A673 (cell line): ENCODE data around the gene CCDC102A. TPM values are rescaled to one million over a fixed set of nuclear protein-coding genes. Genes with fewer than 3 reads are reported as not detected.

Experiments used
- BruUV-seq: library from RNA; stranded (reverse); fragments of 400-500 nt; replicated peaks from 2 replicates; lab custom pipeline; 2021; lab: Mats Ljungman, UMichigan
- CTCF ChIA-PET: fragments of 300-600 bp; sonication (Branson Sonifier 250); formaldehyde crosslinking; loops from one replicate; lab custom pipeline; 2022; ENCODE audit warnings: antibody characterized with exemption; lab: Charles Lee
- POLR2A ChIA-PET: fragments of 300-600 bp; sonication (Branson Sonifier 250); formaldehyde crosslinking; loops from one replicate; lab custom pipeline; 2022; ENCODE audit warnings: antibody characterized with exemption; ENCODE audit not compliant: low non-redundant PET; lab: Charles Lee
- DNase-seq: peaks from one replicate; pipeline ENCODE4 v3.0.0-alpha.2; 2015; ENCODE audit warnings: low spot score
- H3K27ac ChIP-seq: fragments of 200-600 bp; sonication (generic); 2 replicates; pipeline ENCODE4 v1.5.1; 2016; ENCODE audit warnings: mixed run types, low read depth, mild to moderate bottlenecking, mixed read lengths, antibody characterized with exemption, low read length; ENCODE audit not compliant: poor library complexity, severe bottlenecking
- H3K27me3 ChIP-seq: fragments of 200-600 bp; sonication (generic); replicated peaks from 2 replicates; pipeline ENCODE4 v1.6.1; 2017; ENCODE audit warnings: mixed run types, low read depth, mild to moderate bottlenecking, mixed read lengths, antibody characterized with exemption, low read length; ENCODE audit not compliant: insufficient read depth, poor library complexity
- H3K36me3 ChIP-seq: fragments of 200-600 bp; sonication (generic); 2 replicates; pipeline ENCODE4 v1.6.1; 2016; ENCODE audit warnings: mixed run types, mild to moderate bottlenecking, mixed read lengths, antibody characterized with exemption, low read length; ENCODE audit not compliant: insufficient read depth, poor library complexity, severe bottlenecking
- H3K4me1 ChIP-seq: fragments of 200-600 bp; sonication (generic); 2 replicates; pipeline ENCODE4 v1.6.1; 2017; ENCODE audit warnings: mixed run types, mild to moderate bottlenecking, mixed read lengths, antibody characterized with exemption, low read length; ENCODE audit not compliant: insufficient read depth, poor library complexity, severe bottlenecking
- H3K4me3 ChIP-seq: fragments of 200-600 bp; sonication (generic); 2 replicates; pipeline ENCODE4 v1.5.1; 2016; ENCODE audit warnings: low read depth, mixed run types, mild to moderate bottlenecking, mixed read lengths, low read length; ENCODE audit not compliant: poor library complexity, severe bottlenecking
- H3K9me3 ChIP-seq: fragments of 200-600 bp; sonication (generic); 2 replicates; pipeline ENCODE4 v1.6.1; 2016; ENCODE audit warnings: mixed run types, low read depth, mild to moderate bottlenecking, mixed read lengths, antibody characterized with exemption, low read length; ENCODE audit not compliant: poor library complexity, severe bottlenecking
- EZH2 ChIP-seq: fragments of 200-600 bp; sonication (generic); IDR thresholded peaks from 2 replicates; pipeline ENCODE4 v1.6.1; 2017; ENCODE audit warnings: borderline replicate concordance, low read depth, mild to moderate bottlenecking, mixed read lengths, antibody characterized with exemption, low read length; ENCODE audit not compliant: poor library complexity, severe bottlenecking
- intact Hi-C: fragments of 100-400 bp; cut with micrococcal nuclease; formaldehyde crosslinking; loops from one replicate; pipeline ENCODE4 v1.10.0; 2022; ENCODE audit not compliant: unreplicated experiment
- total RNA-seq: library from RNA; stranded (reverse); gene quantifications from 2 replicates; pipeline ENCODE4 v1.2.3, GENCODE V29; 2021
- TF ChIP-seq, protein P1 (sequence below): fragments of 300-800, 200-600 bp; sonication (generic); conservative IDR thresholded peaks from 2 replicates; pipeline ENCODE4 v1.5.1; 2017; ENCODE audit warnings: low read depth, mild to moderate bottlenecking, antibody characterized with exemption, low read length, moderate library complexity, mixed read lengths

Gene CCDC102A
- total RNA-seq, 1 experiment from 2014 or later = 10.3 TPM

DNA sequence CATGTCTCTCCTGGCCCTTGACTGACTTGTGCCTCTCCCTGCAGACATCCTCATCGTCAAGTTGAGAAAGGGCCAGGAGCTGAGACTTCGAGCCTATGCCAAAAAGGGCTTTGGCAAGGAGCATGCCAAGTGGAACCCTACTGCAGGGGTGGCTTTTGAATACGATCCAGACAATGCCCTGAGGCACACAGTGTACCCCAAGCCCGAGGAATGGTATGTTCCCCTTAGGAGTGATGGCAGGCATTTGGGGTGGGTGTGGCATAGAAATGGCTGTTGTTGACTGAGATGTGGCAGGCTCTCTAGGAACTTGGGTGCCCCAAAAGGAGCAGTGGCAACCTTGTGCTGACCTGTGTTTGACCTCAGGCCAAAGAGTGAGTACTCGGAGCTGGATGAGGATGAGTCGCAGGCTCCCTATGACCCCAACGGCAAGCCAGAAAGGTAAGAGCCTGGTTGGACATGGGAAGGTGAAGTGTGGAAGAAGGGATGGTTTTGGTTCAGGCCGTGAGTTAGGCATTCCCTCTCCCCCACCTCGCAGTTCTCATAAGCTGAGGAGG lies 66.4 kb downstream of the CCDC102A start:
- no peak overlapping the region for H3K27ac ChIP-seq
- no TSS peak for BruUV-seq
- H3K9me3 ChIP-seq = no peaks in the 10 kb centered on the region
- H3K36me3 ChIP-seq = peaks cover 85% of the 10 kb centered on the region
- TF ChIP-seq, protein P1, sequence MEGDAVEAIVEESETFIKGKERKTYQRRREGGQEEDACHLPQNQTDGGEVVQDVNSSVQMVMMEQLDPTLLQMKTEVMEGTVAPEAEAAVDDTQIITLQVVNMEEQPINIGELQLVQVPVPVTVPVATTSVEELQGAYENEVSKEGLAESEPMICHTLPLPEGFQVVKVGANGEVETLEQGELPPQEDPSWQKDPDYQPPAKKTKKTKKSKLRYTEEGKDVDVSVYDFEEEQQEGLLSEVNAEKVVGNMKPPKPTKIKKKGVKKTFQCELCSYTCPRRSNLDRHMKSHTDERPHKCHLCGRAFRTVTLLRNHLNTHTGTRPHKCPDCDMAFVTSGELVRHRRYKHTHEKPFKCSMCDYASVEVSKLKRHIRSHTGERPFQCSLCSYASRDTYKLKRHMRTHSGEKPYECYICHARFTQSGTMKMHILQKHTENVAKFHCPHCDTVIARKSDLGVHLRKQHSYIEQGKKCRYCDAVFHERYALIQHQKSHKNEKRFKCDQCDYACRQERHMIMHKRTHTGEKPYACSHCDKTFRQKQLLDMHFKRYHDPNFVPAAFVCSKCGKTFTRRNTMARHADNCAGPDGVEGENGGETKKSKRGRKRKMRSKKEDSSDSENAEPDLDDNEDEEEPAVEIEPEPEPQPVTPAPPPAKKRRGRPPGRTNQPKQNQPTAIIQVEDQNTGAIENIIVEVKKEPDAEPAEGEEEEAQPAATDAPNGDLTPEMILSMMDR = no peak
- no peak for TF ChIP-seq EZH2
- peak; percentile 58 for DNase-seq
- intact Hi-C loops = no loop called here
- POLR2A ChIA-PET = no interaction called here
- CTCF ChIA-PET = no interaction called here
- H3K27me3 ChIP-seq = no peaks in the 10 kb centered on the region
- H3K4me3 ChIP-seq = no peak overlapping the region
- peaks cover 19% of the 10 kb centered on the region for H3K4me1 ChIP-seq

DNA sequence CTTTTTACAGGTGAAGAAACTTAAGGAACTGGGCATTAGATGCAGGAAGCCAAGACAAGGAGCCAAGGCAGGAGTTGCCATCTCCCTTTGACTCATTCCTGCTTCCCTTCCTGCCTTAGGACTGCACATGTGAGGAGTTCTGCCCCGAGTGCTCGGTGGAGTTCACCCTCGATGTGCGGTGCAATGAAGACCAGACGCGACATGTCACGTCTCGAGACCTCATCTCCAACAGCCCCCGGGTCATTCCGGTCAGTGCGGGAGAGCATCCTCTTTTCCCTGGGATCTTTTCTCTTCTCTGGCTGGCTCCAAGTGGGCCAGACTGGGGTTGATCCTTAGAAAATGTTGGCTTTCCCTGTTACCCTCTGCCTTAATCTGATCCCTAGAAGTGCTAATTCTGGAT lies 67.3 kb downstream of the CCDC102A start:
- Histone ChIP-seq H3K36me3 (peaks cover 85% of the 10 kb centered on the region), H3K27ac (no peak overlapping the region), H3K4me1 (peaks cover 19% of the 10 kb centered on the region), H3K27me3 (no peaks in the 10 kb centered on the region), H3K4me3 (no peak overlapping the region), H3K9me3 (no peaks in the 10 kb centered on the region)
- BruUV-seq = no TSS peak
- intact Hi-C loops = no loop called here
- ChIA-PET CTCF (no interaction called here), POLR2A (no interaction called here)
- TF ChIP-seq, protein P1 = no peak
- no peak for TF ChIP-seq EZH2
- no peak for DNase-seq

DNA sequence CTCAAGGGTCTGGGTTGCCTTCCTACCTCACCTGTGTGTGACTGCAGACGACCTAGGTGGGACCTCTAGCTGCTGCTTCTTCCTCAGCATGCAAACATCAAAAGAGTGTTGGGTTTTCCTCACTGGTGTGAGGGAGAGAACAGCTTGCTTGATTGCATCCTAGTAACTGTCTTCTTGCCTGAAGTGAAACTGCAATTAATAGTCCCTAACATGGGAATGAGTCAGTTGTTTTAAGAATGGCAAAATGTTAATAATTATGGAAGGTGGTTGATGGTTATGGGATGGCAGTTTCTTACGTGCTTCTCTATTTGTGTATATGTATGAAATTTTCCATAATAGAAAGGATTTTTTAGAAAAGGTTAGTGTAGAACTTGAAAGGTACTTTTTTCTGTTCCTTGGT lies 68.0 kb downstream of the CCDC102A start:
- ChIA-PET POLR2A (no interaction called here), CTCF (interaction anchor here (0.6 kb wide), 1 partner anchor 20 kb away, joined by 5 read pairs; no protein-coding TSS in a partner anchor)
- no peaks in the 10 kb centered on the region for H3K27me3 ChIP-seq
- peaks cover 19% of the 10 kb centered on the region for H3K4me1 ChIP-seq
- BruUV-seq = no TSS peak
- no peak overlapping the region for H3K27ac ChIP-seq
- intact Hi-C loops = no loop called here
- H3K36me3 ChIP-seq = peaks cover 86% of the 10 kb centered on the region
- H3K4me3 ChIP-seq = no peak overlapping the region
- no peak for DNase-seq
- no peaks in the 10 kb centered on the region for H3K9me3 ChIP-seq
- TF ChIP-seq, protein P1 = no peak
- TF ChIP-seq EZH2 = no peak
